HG03439 (cell line): Measurements from ENCODE around the gene COQ5.
"Not testable (repeated sequence)": the region's sequence is repeated elsewhere in the genome, so short reads cannot be mapped to it uniquely, and the experiment has no call there.

ENCODE experiments used
- ATAC-seq: cut with Tn5 transposase; IDR thresholded peaks from one replicate; pipeline ENCODE4 v1.9.1; 2021; ENCODE audit warnings: mild to moderate bottlenecking, moderate library complexity; ENCODE audit not compliant: unreplicated experiment

Gene COQ5

GRCh38 chr12:120529641-120530417 lies 871 bp upstream of the COQ5 start:
- ATAC-seq = no peak

GRCh38 chr12:120522568-120522967 lies 6.4 kb downstream of the COQ5 start:
- ATAC-seq = no peak

GRCh38 chr12:120519324-120519723 lies 9.6 kb downstream of the COQ5 start:
- not testable (repeated sequence) for ATAC-seq

- ATAC-seq = no peak
These were observed 13.5 kb downstream of the COQ5 start for GRCh38 chr12:120515496-120515895.

GRCh38 chr12:120514002-120514401 lies 15.0 kb downstream of the COQ5 start:
- no peak for ATAC-seq

- ATAC-seq = no peak
These were observed 20.4 kb downstream of the COQ5 start for GRCh38 chr12:120508537-120508936.

- no peak for ATAC-seq
These were observed 24.4 kb downstream of the COQ5 start for GRCh38 chr12:120504587-120504986.

GRCh38 chr12:120500581-120500980 lies 28.4 kb downstream of the COQ5 start:
- no peak for ATAC-seq

- no peak for ATAC-seq
These were observed 30.0 kb downstream of the COQ5 start for GRCh38 chr12:120498870-120499515.

- ATAC-seq = no peak
These were observed 31.3 kb downstream of the COQ5 start for GRCh38 chr12:120497524-120498150.

GRCh38 chr12:120496413-120497340 lies 32.3 kb downstream of the COQ5 start:
- no peak for ATAC-seq

- ATAC-seq = peak; percentile 93
These were observed 33.1 kb downstream of the COQ5 start, which contains the start of gene DYNLL1 for GRCh38 chr12:120495731-120496412. TSS of gene DYNLL1 (plus strand) at chr12:120496113. CDS start at chr12:120496422, 309 bp downstream.

- ATAC-seq = no peak
These were observed 33.7 kb downstream of the COQ5 start for GRCh38 chr12:120495186-120495730.

GRCh38 chr12:120490833-120491512 lies 38.0 kb downstream of the COQ5 start:
- no peak for ATAC-seq

- ATAC-seq = no peak
These were observed 38.6 kb downstream of the COQ5 start for GRCh38 chr12:120490325-120490724.

- ATAC-seq = no peak
These were observed 39.9 kb downstream of the COQ5 start for GRCh38 chr12:120489018-120489417.

GRCh38 chr12:120488057-120488640 lies 40.8 kb downstream of the COQ5 start:
- no peak for ATAC-seq

- not testable (repeated sequence) for ATAC-seq
These were observed 41.4 kb downstream of the COQ5 start for GRCh38 chr12:120487552-120487951.
